Activated CD4-positive, alpha-beta memory T cell treated with anti-CD3 and anti-CD28 coated beads for 36 hours (primary cell): Measurements from ENCODE around the gene CADPS. TPM values are rescaled to one million over a fixed set of nuclear protein-coding genes. Genes with fewer than 3 reads are reported as not detected.

ENCODE experiments used
- CTCF ChIA-PET: fragments of 350-600 bp; sonication (Branson Sonifier 250); formaldehyde crosslinking; loops from one replicate; lab custom pipeline; 2021; ENCODE audit warnings: antibody characterized with exemption, inconsistent platforms; lab: Charles Lee
- POLR2A ChIA-PET: fragments of 350-600 bp; sonication (Branson Sonifier 250); formaldehyde crosslinking; loops from one replicate; lab custom pipeline; 2021; ENCODE audit warnings: antibody characterized with exemption; lab: Charles Lee
- DNase-seq: peaks from one replicate; pipeline ENCODE4 v3.0.0-alpha.2; 2020
- H3K27ac Mint-ChIP-seq: one replicate; pipeline ENCODE4 v1.8.0; 2021; ENCODE audit warnings: mixed read lengths
- H3K27me3 Mint-ChIP-seq: one replicate; pipeline ENCODE4 v1.8.0; 2021; ENCODE audit warnings: mixed read lengths
- H3K36me3 Mint-ChIP-seq: one replicate; pipeline ENCODE4 v1.8.0; 2021; ENCODE audit warnings: mixed read lengths
- H3K4me1 Mint-ChIP-seq: one replicate; pipeline ENCODE4 v1.8.0; 2021; ENCODE audit warnings: low read depth, mixed read lengths
- H3K4me3 Mint-ChIP-seq: one replicate; pipeline ENCODE4 v1.8.0; 2021; ENCODE audit warnings: mild to moderate bottlenecking, mixed read lengths
- H3K9me3 Mint-ChIP-seq: one replicate; pipeline ENCODE4 v1.8.0; 2021; ENCODE audit warnings: mixed read lengths
- intact Hi-C: fragments of 100-400 bp; cut with micrococcal nuclease; formaldehyde crosslinking; loops from one replicate; pipeline ENCODE4 v1.15.1; 2023
- total RNA-seq, 2 experiments: library from RNA; stranded (reverse); gene quantifications; one replicate each; pipeline ENCODE4 v1.2.3, GENCODE V29; 2021

CADPS gene
- total RNA-seq, 2 experiments from 2014 or later, result not detected

DNA sequence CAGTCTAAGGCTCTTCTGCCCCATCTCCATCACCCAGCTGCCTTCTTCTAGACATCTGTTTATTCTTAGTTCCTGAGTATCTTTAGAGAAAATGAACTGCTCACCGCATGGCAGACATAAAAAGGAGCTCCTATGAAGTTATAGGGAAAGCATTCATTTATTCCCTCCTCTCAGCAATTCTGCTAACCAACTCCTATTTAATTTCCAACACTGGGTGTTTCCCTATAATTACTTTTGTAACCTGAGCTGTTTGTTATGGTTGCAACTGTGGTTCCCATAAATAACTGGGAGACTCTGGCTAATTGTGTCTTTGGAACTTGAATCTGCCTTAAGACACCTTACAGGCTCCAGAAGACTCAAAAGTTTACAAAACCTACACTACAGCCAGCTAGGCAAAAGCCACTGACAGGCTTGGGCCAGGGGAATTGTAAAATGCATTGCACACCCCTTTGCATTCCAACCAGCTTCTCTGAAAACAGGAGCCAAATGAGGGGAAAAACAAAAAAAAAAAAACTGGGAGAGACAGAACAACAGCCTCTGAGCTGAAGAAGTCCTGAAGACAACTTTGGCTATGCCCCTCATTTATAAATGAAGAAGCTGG, 270.4 kb downstream of the CADPS start:
- Mint-ChIP-seq H3K36me3 (no peaks in the 10 kb centered on the region), H3K4me3 (no peak overlapping the region), H3K27ac (no peak overlapping the region), H3K9me3 (no peaks in the 10 kb centered on the region), H3K27me3 (no peaks in the 10 kb centered on the region), H3K4me1 (no peaks in the 10 kb centered on the region)
- intact Hi-C loops, result no loop called here
- POLR2A ChIA-PET, result no interaction called here
- no peak for DNase-seq
- CTCF ChIA-PET, result no interaction called here

DNA sequence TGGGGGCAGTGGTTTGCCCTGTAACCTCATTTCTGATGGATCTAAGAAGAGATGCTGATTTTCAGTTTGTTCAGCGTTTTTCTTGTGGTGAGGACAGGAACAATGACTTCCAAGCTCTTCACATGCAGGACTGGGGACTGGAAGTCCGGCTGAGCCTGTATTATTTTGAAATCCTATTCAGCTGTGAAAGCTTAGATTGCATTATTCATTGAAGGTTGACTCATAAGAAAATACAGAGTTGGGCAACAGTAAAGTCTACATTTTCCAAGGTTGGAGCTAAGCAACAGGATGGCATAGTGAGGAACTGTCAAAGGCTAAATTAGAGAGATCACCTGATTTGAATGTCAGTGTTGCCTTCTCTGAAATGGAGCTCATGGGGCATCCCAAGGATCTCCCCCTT, 270.9 kb downstream of the CADPS start:
- intact Hi-C loops, result no loop called here
- H3K4me1 Mint-ChIP-seq, result no peaks in the 10 kb centered on the region
- no peak for DNase-seq
- no peaks in the 10 kb centered on the region for H3K27me3 Mint-ChIP-seq
- H3K9me3 Mint-ChIP-seq, result no peaks in the 10 kb centered on the region
- ChIA-PET POLR2A (no interaction called here), CTCF (no interaction called here)
- H3K36me3 Mint-ChIP-seq, result no peaks in the 10 kb centered on the region
- H3K4me3 Mint-ChIP-seq, result no peak overlapping the region
- H3K27ac Mint-ChIP-seq, result no peak overlapping the region

DNA sequence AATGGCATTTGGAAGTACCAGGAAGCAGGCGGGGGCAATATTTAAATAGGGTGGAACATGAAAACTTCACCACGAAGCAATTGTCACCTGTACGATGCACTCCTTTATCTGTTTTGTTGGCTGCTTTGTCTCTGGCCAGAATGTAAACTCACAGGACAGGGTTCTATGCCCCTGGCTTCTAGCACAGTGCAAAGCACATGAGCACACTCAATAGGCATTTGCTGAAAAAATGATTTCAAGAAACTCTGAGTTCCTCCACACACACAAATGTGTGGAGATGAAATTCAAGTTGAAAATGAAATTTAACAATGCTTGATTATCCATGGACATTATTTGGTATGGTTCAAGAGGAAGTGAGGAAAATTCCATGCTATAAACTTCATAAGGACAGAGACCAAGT, 272.2 kb downstream of the CADPS start:
- intact Hi-C loops, result no loop called here
- no peak overlapping the region for H3K4me3 Mint-ChIP-seq
- CTCF ChIA-PET, result no interaction called here
- H3K9me3 Mint-ChIP-seq, result no peaks in the 10 kb centered on the region
- POLR2A ChIA-PET, result no interaction called here
- DNase-seq, result no peak
- no peaks in the 10 kb centered on the region for H3K4me1 Mint-ChIP-seq
- H3K27ac Mint-ChIP-seq, result no peak overlapping the region
- H3K27me3 Mint-ChIP-seq, result no peaks in the 10 kb centered on the region
- H3K36me3 Mint-ChIP-seq, result no peaks in the 10 kb centered on the region

DNA sequence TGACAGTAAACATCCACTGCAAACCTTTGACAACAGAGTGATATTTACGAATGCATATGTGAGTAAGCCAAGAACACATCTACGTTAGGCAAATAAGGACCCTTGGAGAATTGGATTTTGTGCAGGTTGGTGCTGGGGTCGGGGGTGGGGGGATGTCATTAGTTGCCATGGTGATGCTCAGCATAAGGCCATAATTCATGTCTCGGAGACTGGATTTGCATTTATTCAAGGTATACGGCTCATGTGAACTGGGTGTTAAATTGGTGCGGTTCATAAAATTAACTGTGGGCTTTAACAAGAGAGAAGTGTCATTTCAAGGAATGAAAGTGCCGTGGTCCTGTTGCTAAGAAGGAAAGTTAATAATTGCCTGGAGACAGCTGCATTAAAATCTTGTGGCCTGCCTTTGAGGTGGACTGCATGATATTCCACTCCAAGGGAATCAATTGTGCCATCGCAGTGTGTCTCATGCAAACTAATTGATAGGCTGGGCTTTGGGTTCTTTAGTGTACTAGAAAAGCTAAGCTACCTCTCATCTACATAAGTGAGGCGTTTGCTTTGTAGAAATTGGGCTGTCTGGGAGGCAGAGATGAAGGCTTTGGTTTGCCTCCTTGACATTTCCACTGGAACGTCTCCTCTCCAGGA, 273.0 kb downstream of the CADPS start:
- Mint-ChIP-seq H3K4me1 (no peaks in the 10 kb centered on the region), H3K27ac (no peak overlapping the region), H3K36me3 (no peaks in the 10 kb centered on the region), H3K4me3 (no peak overlapping the region), H3K9me3 (no peaks in the 10 kb centered on the region), H3K27me3 (no peaks in the 10 kb centered on the region)
- no peak for DNase-seq
- ChIA-PET POLR2A (no interaction called here), CTCF (no interaction called here)
- intact Hi-C loops, result no loop called here

DNA sequence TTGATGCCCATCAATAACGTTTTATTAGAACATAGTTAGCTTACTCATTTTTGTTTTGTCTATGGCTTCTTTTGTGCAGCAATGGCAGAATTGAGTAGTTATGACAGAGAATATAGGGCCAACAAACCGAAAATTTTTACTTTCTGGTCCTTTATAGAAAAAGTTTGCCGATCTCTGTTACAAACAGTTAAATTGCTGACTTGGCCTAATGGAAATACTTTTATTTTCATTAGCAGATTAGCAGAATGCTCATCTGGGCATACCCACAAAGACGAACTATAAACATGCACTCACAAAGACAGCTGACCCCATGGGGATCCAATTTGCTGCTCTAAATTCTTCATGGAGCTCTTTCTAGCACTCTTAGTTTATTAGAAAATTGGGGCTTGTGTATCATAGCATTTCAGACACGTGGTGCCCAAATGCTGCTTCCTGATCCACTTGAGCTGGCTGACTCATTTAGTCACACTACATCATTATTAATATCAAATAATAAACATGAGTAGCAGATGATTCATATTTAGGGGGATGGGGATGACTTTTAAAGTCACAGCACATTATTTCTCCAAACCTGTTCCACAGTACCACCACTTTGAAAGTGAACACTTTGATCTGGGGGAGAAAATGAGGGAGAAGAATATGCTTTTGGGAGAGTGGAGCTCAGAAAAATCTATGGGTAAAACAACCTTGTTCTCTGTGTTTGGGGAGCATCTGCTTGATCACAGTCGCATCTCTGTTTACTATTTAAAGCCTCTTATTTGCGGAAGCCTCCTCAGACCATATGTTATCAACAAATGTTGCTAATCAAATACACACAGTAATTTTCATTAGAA, 273.8 kb downstream of the CADPS start:
- Mint-ChIP-seq H3K27ac (no peak overlapping the region), H3K36me3 (no peaks in the 10 kb centered on the region), H3K27me3 (no peaks in the 10 kb centered on the region), H3K9me3 (no peaks in the 10 kb centered on the region), H3K4me1 (no peaks in the 10 kb centered on the region), H3K4me3 (no peak overlapping the region)
- ChIA-PET CTCF (no interaction called here), POLR2A (no interaction called here)
- intact Hi-C loops, result no loop called here
- no peak for DNase-seq

DNA sequence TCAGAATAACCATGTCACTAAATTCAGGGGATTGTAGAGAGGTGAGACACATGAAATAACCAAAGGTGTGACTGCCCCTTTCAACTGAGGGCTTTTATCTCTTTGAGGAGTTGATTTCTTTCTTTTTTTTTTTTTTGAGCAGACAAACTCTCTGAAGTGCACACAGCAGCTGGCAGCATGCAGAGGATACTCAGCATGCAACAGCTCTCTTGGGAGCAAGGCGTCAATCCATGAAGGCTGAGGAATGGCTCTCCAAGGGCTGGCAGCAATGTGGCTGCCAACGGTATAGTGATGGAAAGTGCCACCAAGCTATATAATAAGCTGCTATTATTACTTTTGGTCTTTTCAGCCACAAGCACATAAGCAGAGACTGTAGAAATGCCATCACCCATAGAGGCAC, 275.2 kb downstream of the CADPS start:
- POLR2A ChIA-PET, result no interaction called here
- no peaks in the 10 kb centered on the region for H3K36me3 Mint-ChIP-seq
- no peaks in the 10 kb centered on the region for H3K9me3 Mint-ChIP-seq
- no peak overlapping the region for H3K4me3 Mint-ChIP-seq
- no peak for DNase-seq
- no peak overlapping the region for H3K27ac Mint-ChIP-seq
- H3K27me3 Mint-ChIP-seq, result no peaks in the 10 kb centered on the region
- H3K4me1 Mint-ChIP-seq, result no peaks in the 10 kb centered on the region
- intact Hi-C loops, result no loop called here
- CTCF ChIA-PET, result no interaction called here

DNA sequence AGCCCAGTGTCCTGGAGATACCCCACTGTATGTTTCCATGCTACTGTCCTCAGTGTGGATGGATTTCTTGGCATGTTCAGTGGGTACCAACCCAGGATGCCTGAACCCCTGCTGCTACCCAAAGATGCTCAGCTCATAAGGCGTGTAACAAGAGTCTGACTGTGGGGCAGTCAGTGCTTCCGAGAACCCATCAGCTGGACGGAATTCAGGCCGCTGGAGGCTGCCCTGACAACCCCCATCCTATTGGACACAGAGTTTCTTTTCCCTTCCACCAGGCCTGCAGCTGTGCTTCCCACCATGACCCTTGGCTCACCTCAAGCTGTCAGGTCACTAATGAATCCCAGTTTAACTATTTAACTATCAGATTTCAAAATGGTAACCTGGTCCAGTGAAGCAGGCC, 277.7 kb downstream of the CADPS start:
- intact Hi-C loops, result no loop called here
- H3K27ac Mint-ChIP-seq, result no peak overlapping the region
- CTCF ChIA-PET, result no interaction called here
- no peaks in the 10 kb centered on the region for H3K9me3 Mint-ChIP-seq
- no peak for DNase-seq
- H3K4me1 Mint-ChIP-seq, result no peaks in the 10 kb centered on the region
- H3K36me3 Mint-ChIP-seq, result no peaks in the 10 kb centered on the region
- no peak overlapping the region for H3K4me3 Mint-ChIP-seq
- H3K27me3 Mint-ChIP-seq, result no peaks in the 10 kb centered on the region
- POLR2A ChIA-PET, result no interaction called here

DNA sequence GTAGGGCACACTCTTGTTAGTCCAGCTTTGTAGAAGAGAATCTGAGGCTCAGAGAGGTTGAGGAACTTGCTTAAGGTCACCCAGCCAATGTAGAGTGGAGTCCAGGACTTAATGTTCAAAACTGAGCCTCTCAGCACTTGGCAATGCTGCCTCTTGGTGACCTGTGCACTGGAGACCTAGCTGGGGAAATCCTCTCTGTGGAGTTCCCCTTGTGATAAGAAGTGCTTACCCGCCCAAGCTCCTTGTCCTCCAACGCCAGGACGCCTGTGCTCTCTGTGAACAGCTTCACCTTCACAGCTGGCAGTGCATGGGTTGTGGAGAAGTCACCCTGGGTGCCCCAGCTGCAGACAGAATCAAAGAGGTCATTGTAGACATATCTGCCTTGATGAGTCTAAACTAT, 282.8 kb downstream of the CADPS start:
- no peak overlapping the region for H3K27ac Mint-ChIP-seq
- no peaks in the 10 kb centered on the region for H3K36me3 Mint-ChIP-seq
- no peaks in the 10 kb centered on the region for H3K4me1 Mint-ChIP-seq
- H3K4me3 Mint-ChIP-seq, result no peak overlapping the region
- POLR2A ChIA-PET, result no interaction called here
- no peak for DNase-seq
- CTCF ChIA-PET, result no interaction called here
- H3K9me3 Mint-ChIP-seq, result no peaks in the 10 kb centered on the region
- intact Hi-C loops, result no loop called here
- H3K27me3 Mint-ChIP-seq, result no peaks in the 10 kb centered on the region

DNA sequence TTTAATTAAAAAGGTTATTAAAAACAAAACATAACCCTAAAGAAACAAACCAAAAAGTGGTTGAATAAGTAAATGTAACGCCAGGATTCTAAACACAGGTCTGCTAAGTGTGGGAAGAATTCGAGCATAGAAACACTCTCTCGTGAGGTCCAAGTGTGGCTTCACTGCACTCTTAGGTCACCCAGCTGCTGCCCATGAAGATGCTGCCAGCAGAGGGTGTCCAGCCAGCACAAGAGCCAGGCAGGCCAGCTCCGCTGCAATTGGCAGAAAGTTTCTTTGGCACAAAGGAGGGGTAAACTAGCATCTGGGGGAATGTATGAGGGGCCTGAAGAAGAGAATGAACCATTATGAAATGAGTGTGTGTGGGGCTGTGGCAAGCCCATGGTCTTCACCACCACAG, 286.1 kb downstream of the CADPS start:
- no peak for DNase-seq
- H3K4me3 Mint-ChIP-seq, result no peak overlapping the region
- CTCF ChIA-PET, result no interaction called here
- H3K27ac Mint-ChIP-seq, result no peak overlapping the region
- no peaks in the 10 kb centered on the region for H3K9me3 Mint-ChIP-seq
- POLR2A ChIA-PET, result no interaction called here
- intact Hi-C loops, result no loop called here
- no peaks in the 10 kb centered on the region for H3K36me3 Mint-ChIP-seq
- H3K27me3 Mint-ChIP-seq, result no peaks in the 10 kb centered on the region
- no peaks in the 10 kb centered on the region for H3K4me1 Mint-ChIP-seq

DNA sequence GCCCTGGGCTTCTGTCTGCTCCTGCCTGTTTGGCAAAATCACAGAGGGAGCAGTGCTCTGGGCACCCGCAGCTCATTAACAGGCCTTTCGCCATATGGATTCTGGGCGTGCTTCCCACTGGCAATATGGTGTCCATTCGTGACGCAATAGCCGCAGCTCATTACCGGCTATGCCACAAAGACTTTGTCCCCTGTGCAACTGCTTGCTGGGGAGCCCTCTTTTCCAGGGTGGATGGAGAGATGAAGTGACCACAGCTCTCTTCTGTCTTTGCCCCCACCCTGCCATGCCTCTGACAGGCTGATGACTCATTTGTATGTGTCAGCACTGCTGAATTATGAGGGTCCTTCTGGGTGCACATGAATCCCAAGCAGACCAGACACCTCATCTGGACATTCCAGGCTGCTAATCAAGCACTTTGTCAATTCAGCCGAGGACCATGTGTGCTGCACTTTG, 287.6 kb downstream of the CADPS start:
- Mint-ChIP-seq H3K36me3 (no peaks in the 10 kb centered on the region), H3K4me1 (no peaks in the 10 kb centered on the region), H3K27me3 (no peaks in the 10 kb centered on the region), H3K4me3 (no peak overlapping the region), H3K27ac (no peak overlapping the region), H3K9me3 (no peaks in the 10 kb centered on the region)
- CTCF ChIA-PET, result no interaction called here
- DNase-seq, result no peak
- POLR2A ChIA-PET, result no interaction called here
- intact Hi-C loops, result no loop called here

DNA sequence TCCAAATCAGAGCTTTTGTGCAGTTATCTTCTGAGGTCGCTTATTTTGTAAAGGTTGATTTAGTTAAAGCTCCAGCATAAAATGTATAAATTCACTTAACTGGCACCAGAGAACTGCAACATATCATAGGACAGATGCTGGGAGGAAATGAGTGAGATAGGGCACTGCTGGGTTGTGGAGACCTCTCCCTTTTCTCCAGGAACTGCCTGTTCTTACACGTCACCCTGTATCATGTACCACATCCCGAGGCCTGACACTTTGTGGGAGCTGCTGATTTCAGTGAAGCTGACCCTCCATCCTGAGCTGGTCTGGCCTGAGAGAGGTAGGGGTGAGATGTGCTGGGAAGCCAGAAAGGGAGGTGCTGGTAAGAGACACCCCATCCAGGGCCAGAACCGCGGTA, 288.0 kb downstream of the CADPS start:
- Mint-ChIP-seq H3K27ac (no peak overlapping the region), H3K36me3 (no peaks in the 10 kb centered on the region), H3K4me1 (no peaks in the 10 kb centered on the region), H3K9me3 (no peaks in the 10 kb centered on the region), H3K27me3 (no peaks in the 10 kb centered on the region), H3K4me3 (no peak overlapping the region)
- intact Hi-C loops, result no loop called here
- no peak for DNase-seq
- CTCF ChIA-PET, result no interaction called here
- POLR2A ChIA-PET, result no interaction called here

DNA sequence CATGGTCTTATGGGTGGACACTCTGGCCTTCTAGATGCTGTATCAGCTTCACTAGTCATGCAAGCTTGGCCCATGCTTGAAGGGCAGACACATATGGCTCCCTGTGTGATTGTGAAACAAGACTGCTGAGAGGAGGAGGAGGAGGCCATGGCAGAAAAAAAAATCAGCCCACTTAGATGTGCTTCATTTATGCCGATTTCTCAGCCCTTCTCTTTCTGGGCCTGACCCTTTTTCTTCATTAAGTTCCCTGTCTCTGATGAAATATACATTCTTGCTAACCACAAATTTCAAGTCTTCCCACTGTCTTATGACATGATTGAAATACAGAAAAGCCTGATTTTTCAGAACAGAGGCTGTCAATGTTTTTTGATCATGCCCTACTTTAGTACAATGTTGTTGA, 288.9 kb downstream of the CADPS start:
- peaks cover 3% of the 10 kb centered on the region for H3K9me3 Mint-ChIP-seq
- no peaks in the 10 kb centered on the region for H3K4me1 Mint-ChIP-seq
- no peak for DNase-seq
- H3K4me3 Mint-ChIP-seq, result no peak overlapping the region
- H3K27me3 Mint-ChIP-seq, result no peaks in the 10 kb centered on the region
- no peaks in the 10 kb centered on the region for H3K36me3 Mint-ChIP-seq
- H3K27ac Mint-ChIP-seq, result no peak overlapping the region
- CTCF ChIA-PET, result no interaction called here
- intact Hi-C loops, result no loop called here
- POLR2A ChIA-PET, result no interaction called here

DNA sequence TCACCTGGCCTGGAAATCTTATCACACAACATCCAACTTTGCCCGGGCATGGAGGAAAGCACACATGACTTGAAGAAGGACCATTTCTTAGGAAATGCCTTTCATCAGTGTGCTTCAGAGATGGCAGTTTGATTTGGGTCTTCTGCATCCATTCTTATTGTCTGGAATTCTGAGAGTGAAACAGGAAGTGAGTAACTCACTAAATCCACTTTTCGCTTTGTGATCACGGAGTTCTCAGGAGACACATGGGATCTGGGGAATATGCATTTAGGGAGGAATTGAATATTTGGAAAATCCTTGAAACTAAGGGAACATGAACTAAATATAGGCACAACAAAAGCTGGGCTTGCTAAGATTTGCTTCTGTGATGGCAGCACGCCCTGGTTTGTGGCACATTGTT, 289.4 kb downstream of the CADPS start:
- ChIA-PET POLR2A (no interaction called here), CTCF (no interaction called here)
- Mint-ChIP-seq H3K4me1 (no peaks in the 10 kb centered on the region), H3K27me3 (no peaks in the 10 kb centered on the region), H3K36me3 (no peaks in the 10 kb centered on the region), H3K9me3 (peaks cover 4% of the 10 kb centered on the region), H3K4me3 (no peak overlapping the region), H3K27ac (no peak overlapping the region)
- DNase-seq, result no peak
- intact Hi-C loops, result no loop called here
